Smooth muscle cell of the brain vasculature (primary cell): ENCODE measurements around the gene DNAJC17.

ENCODE experiments used
- DNase-seq: peaks from one replicate; pipeline ENCODE4 v3.0.0-alpha.2; 2012; ENCODE audit warnings: low read depth, low spot score

The DNAJC17 gene

GRCh38 chr15:40743485-40743901, 63.8 kb downstream of the DNAJC17 start:
- DNase-seq: no peak

GRCh38 chr15:40739854-40740253, 67.4 kb downstream of the DNAJC17 start:
- no peak for DNase-seq

GRCh38 chr15:40739047-40739446, 68.2 kb downstream of the DNAJC17 start:
- no peak for DNase-seq

- DNase-seq: no peak
These were observed 70.2 kb downstream of the DNAJC17 start for GRCh38 chr15:40737048-40737447.

GRCh38 chr15:40736575-40736974, 70.7 kb downstream of the DNAJC17 start:
- no peak for DNase-seq

- no peak for DNase-seq
These were observed 76.2 kb downstream of the DNAJC17 start for GRCh38 chr15:40731034-40731433.

GRCh38 chr15:40723919-40724318, 83.4 kb downstream of the DNAJC17 start:
- no peak for DNase-seq

GRCh38 chr15:40722934-40723333, 84.3 kb downstream of the DNAJC17 start:
- DNase-seq: no peak

GRCh38 chr15:40722354-40722753, 84.9 kb downstream of the DNAJC17 start:
- DNase-seq: no peak

- no peak for DNase-seq
These were observed 85.6 kb downstream of the DNAJC17 start for GRCh38 chr15:40721701-40722100.

GRCh38 chr15:40716165-40716564, 91.1 kb downstream of the DNAJC17 start:
- no peak for DNase-seq
